ENCODE data around the gene VPS37C. TPM values are rescaled to one million over a fixed set of nuclear protein-coding genes. Genes with fewer than 3 reads are reported as not detected.

VPS37C gene
- total RNA-seq, 1 donor from 2014 or later: 21.5 TPM

DNA sequence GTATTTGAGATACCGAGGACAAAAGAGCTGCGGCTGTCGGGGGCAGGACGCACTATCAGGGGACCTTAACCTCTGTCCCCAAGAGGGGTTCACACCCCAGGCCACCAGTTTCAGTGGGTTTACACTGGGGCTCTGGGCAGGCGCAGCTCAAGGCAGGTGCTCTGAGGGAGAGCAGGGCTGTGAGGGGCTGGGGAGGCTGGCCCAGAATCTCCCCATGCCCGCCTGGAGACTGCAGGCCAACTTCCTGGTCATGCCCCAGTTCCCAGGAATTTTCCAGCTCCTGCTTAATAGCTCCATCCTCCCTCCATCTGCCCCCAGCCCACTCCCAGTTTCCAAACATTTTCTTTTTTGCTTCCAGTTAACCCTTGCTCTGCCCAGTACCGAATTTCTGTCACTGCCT, 34.5 kb upstream of the VPS37C start:
- no peak for DNase-seq (ENCODE audit: low read depth)
- TF ChIP-seq, protein P1, sequence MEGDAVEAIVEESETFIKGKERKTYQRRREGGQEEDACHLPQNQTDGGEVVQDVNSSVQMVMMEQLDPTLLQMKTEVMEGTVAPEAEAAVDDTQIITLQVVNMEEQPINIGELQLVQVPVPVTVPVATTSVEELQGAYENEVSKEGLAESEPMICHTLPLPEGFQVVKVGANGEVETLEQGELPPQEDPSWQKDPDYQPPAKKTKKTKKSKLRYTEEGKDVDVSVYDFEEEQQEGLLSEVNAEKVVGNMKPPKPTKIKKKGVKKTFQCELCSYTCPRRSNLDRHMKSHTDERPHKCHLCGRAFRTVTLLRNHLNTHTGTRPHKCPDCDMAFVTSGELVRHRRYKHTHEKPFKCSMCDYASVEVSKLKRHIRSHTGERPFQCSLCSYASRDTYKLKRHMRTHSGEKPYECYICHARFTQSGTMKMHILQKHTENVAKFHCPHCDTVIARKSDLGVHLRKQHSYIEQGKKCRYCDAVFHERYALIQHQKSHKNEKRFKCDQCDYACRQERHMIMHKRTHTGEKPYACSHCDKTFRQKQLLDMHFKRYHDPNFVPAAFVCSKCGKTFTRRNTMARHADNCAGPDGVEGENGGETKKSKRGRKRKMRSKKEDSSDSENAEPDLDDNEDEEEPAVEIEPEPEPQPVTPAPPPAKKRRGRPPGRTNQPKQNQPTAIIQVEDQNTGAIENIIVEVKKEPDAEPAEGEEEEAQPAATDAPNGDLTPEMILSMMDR (conservative IDR thresholded peaks at IDR 0.05; ENCODE audit: low read depth, low read length): no peak
- no peak overlapping the region for H3K4me3 ChIP-seq (ENCODE audit: low read depth, low read length)

DNA sequence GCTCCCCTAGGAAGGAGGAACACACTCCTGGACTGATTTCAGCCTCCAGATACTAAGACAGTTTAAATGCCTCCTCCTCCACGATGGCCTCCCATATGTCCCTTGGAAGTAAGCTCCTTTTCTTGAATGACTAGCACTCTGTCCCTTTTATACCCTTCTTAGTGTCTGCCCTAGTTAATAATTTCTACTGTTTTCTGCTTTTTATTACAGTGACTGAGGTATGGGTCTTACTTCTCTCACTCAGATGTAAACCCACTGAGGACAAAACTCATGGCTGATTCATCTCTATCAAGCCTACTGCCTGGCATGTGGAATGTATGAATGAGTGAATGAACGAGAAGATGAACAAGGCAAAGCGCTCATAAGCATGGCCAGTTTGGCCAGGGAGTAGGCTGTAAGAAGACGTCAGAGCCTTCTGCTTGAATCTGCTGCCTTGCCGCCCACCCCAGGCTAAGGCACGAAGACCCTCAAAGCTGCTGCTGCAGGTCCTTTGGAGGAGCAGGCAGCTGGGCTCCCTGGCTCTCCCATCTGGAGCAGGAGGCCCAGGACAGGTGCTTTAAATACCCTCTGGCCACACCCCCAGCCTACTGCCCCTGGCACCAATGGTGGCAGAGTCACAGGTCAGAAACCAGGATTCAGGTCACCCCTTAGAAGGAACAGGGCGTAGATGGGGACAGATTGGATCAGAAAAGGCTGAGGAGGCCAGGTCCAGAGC, 33.9 kb upstream of the VPS37C start:
- no peak overlapping the region for H3K4me3 ChIP-seq (ENCODE audit: low read depth, low read length)
- TF ChIP-seq, protein P1 (conservative IDR thresholded peaks at IDR 0.05; ENCODE audit: low read depth, low read length): no peak
- peak; percentile 19 for DNase-seq (ENCODE audit: low read depth)

DNA sequence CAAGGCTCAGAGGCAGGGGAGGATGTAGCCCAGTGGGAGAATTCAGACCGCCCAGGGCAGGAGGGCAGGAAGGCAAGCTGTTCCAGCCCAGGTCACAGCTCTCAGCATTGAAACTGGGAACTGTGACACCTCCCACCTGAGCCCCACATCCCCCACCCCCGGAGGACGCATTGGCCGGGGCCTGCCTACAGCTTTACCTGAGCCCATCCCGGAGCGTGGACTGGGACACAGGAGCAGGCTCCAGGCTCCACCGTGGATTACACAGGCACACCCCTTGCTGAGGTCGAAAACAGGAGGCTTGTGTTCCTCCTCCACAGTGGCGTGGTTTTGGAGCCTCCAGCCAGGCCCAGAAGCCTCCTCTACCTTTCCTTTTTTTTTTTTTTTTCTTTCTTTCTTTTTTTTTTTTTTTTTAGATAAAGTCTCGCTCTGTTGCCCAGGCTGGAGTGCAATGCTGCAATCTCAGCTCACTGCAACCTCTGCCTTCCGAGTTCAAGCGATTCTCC, 33.0 kb upstream of the VPS37C start:
- TF ChIP-seq, protein P1 (conservative IDR thresholded peaks at IDR 0.05; ENCODE audit: low read depth, low read length): no peak
- no peak for DNase-seq (ENCODE audit: low read depth)
- no peak overlapping the region for H3K4me3 ChIP-seq (ENCODE audit: low read depth, low read length)

DNA sequence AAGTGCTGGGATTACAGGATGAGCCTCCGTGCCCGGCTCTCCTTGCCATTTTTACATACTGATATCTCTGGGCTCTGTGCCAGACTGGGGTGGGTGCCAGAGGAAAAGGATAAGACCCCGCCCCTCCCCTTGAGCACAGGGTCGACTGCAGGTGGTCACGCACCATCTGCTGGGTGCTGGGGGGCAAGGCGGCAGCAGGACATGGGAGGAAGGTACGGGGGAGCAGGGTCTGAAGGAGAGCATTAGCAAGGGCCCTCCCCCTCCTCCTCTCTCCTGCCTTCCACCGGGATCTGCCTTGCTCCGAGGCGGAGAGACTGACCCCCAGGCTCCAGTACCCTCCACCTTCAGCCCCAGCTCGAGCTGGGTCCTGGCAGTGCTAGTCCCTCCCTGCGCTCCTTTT, 32.4 kb upstream of the VPS37C start:
- H3K4me3 ChIP-seq (ENCODE audit: low read depth, low read length): no peak overlapping the region
- no peak for DNase-seq (ENCODE audit: low read depth)
- TF ChIP-seq, protein P1 (conservative IDR thresholded peaks at IDR 0.05; ENCODE audit: low read depth, low read length): no peak

DNA sequence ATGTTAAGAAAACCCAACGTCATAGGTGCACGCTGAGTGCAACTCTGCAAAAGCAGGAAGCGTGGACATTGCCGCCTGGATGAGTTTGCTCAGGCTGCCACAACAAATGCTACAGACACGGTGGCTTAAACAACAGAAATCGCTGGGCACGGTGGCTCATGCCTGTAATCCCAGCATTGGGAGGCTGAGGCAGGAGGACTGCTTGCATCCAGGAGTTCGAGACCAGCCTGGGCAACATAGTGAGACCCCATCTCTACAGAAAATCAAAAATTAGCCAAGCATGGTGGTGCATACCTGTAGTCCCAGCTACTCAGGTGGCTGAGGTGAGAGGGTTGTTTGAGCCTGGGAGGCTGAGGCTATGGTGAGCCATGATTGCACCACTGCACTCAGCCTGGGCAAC, 28.7 kb upstream of the VPS37C start:
- TF ChIP-seq, protein P1 (conservative IDR thresholded peaks at IDR 0.05; ENCODE audit: low read depth, low read length): no peak
- no peak for DNase-seq (ENCODE audit: low read depth)

DNA sequence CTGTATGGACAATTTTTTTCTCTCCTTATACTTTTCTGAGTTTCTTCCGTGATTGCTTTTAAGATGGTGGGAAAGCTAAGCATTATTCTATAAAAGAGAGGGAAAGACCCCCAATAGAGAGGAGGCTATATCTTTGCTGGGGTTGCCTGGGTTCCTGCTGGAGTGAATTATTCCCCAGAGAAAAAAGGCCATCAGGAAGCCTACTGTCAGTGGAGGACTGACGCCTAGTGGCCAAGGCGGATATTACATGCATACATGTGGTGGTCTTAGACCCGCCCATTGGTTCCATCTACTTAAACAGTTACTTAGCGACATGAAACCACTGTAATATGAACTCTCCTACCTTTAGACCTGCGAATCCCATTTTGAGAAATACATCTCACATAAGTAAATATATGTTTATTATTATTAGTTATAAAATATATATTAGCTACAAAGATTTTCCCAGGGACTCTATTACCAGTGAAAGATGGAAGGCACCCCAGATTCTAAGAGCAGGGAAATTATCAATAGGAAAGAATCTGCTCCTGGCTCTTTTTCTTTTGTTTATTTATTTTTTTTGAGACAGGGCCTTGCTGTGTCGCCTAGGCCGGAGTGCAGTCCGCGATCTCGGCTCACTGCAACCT, 26.4 kb upstream of the VPS37C start:
- TF ChIP-seq, protein P1 (conservative IDR thresholded peaks at IDR 0.05; ENCODE audit: low read depth, low read length): peak; percentile 96
- no peak overlapping the region for H3K4me3 ChIP-seq (ENCODE audit: low read depth, low read length)
- no peak for DNase-seq (ENCODE audit: low read depth)

More for the DNA sequence above, 28.7 kb upstream of the VPS37C start:
- no peak overlapping the region for H3K4me3 ChIP-seq (ENCODE audit: low read depth, low read length)

All from epithelial cell of proximal tubule (primary cell).